ENCODE data around the gene TFF1.

Gene TFF1

DNA sequence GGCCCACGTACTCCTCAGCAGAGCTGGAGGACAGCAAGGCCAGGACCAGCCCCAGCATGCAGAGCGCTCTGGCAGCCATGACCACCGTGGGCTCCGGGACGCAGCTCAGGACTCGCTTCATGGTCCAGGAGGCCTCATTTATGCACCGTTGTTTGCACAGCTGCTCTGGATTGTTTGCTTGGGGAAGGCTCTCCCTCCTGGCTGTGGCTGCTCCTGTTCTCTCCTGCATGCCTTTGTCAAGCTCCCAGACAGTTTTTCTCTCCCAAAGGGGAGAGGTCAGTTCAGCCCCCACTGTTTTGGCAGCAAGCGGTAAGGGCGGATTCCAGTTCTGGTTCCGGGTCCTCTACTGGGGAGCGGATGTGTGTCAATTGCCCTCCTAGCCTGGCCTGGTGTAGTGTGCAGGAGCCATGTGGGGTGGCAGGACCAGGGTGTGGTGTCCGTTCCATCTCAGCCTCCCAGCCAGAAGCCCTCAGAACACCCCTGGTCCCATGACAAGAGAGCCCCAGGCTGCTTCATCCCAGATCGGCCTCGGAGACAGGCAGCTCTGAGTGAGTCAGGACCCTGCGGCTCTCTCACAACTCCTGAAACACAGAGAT, 50.9 kb downstream of the TFF1 start, which contains the start of gene TFF3:
TSS of gene TFF3 (minus strand) at position 114 of the 596 bp plus-strand sequence. CDS start at position 79, 35 bp downstream.
- DNase-seq, result peak; percentile 50
- no peaks in the 10 kb centered on the region for H3K9me3 Mint-ChIP-seq
- H3K4me3 Mint-ChIP-seq, result peak within 1 kb of the TSS; percentile 21
- TF ChIP-seq CTCF (IDR thresholded peaks at IDR 0.05), result no peak
- peaks cover 60% of the 10 kb centered on the region for H3K4me1 Mint-ChIP-seq
- H3K36me3 Mint-ChIP-seq (ENCODE audit: low read depth), result no peaks in the 10 kb centered on the region
- peak within 1 kb of the TSS; percentile 92 for H3K27ac Mint-ChIP-seq
- H3K27me3 Mint-ChIP-seq (ENCODE audit: low read depth, poor library complexity), result peaks cover 17% of the 10 kb centered on the region

- Mint-ChIP-seq H3K36me3 (ENCODE audit: low read depth) (no peaks in the 10 kb centered on the region), H3K27me3 (ENCODE audit: low read depth, poor library complexity) (peaks cover 22% of the 10 kb centered on the region), H3K9me3 (no peaks in the 10 kb centered on the region), H3K4me1 (peaks cover 65% of the 10 kb centered on the region), H3K4me3 (no peak overlapping the region), H3K27ac (peak overlapping the region; percentile 92)
- DNase-seq, result no peak
- TF ChIP-seq CTCF (IDR thresholded peaks at IDR 0.05), result no peak
Observed at GRCh38 chr21:42314616-42315295, 51.6 kb downstream of the TFF1 start.

GRCh38 chr21:42313501-42313969, 52.8 kb downstream of the TFF1 start:
- Mint-ChIP-seq H3K27me3 (ENCODE audit: low read depth, poor library complexity) (peaks cover 23% of the 10 kb centered on the region), H3K9me3 (no peaks in the 10 kb centered on the region), H3K4me1 (peaks cover 63% of the 10 kb centered on the region), H3K27ac (no peak overlapping the region), H3K4me3 (no peak overlapping the region), H3K36me3 (ENCODE audit: low read depth) (no peaks in the 10 kb centered on the region)
- no peak for DNase-seq
- TF ChIP-seq CTCF (IDR thresholded peaks at IDR 0.05), result no peak

- Mint-ChIP-seq H3K27ac (no peak overlapping the region), H3K9me3 (no peaks in the 10 kb centered on the region), H3K27me3 (ENCODE audit: low read depth, poor library complexity) (peaks cover 23% of the 10 kb centered on the region), H3K4me3 (no peak overlapping the region), H3K4me1 (peaks cover 57% of the 10 kb centered on the region), H3K36me3 (ENCODE audit: low read depth) (no peaks in the 10 kb centered on the region)
- no peak for TF ChIP-seq CTCF (IDR thresholded peaks at IDR 0.05)
- no peak for DNase-seq
Observed at GRCh38 chr21:42312626-42313104, 53.7 kb downstream of the TFF1 start.

Data from nephron progenitor cell (in vitro differentiated cells).